ENCODE data around the gene ALG3. TPM values are rescaled to one million over a fixed set of nuclear protein-coding genes. Genes with fewer than 3 reads are reported as not detected.

ALG3 gene
- total and polyA plus RNA-seq, 9 of the 15 experiments (the other 6 are each of a cell fraction or from before 2014, with no cell fraction given): 37.5 to 107 (median 80.1) TPM

DNA sequence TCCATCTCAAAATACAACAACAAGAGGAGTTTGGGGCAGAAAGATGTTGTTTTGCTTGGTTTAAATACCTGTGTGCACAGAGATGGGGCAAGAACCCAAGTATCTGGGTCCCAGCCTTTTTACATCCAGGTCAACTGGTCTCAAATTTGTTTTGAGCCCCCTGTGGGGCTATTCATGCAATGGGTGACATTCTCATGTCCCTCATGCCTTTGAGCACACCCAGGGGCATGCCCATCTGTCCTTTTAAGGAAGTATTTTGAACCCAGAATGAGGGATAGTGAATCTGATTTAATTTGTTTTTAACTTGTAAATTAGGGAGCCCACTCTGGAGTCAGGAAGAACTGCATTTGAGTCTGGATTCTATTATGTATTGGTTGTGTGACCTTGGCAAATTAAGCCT lies 47.9 kb downstream of the ALG3 start:
- BruUV-seq (replicated peaks): no TSS peak
- Histone ChIP-seq H3K4me3 (no peak overlapping the region), H2AFZ (ENCODE audit: low read depth, low read length) (no peak overlapping the region), H3K9ac (ENCODE audit: insufficient read depth in 1 of 2, low read depth in 2 of 2, low read length in 2 of 2) (no peak overlapping the region), H3K79me2 (ENCODE audit: control insufficient read depth, insufficient read depth, low read length) (no peaks in the 10 kb centered on the region), H3K9me1 (ENCODE audit: control insufficient read depth, insufficient read depth, low read length) (peaks cover 2% of the 10 kb centered on the region), H3K27me3 (ENCODE audit: control insufficient read depth in 2 of 2, insufficient read depth in 2 of 2, low read length in 2 of 2) (peaks cover 19 to 28% of the 10 kb centered on the region in 2 experiments), H3K27ac (ENCODE audit: extremely low read depth, low read depth, low read length) (no peak overlapping the region), H3K4me2 (ENCODE audit: insufficient read depth, low read length) (no peak overlapping the region), H3K9me3 (replicated peaks; ENCODE audit: control insufficient read depth, insufficient read depth, low read depth, low read length) (no peaks in the 10 kb centered on the region), H4K20me1 (replicated peaks; ENCODE audit: control insufficient read depth, insufficient read depth, low read length) (no peaks in the 10 kb centered on the region), H3K36me3 (ENCODE audit: control insufficient read depth, insufficient read depth, low read length) (peaks cover 1% of the 10 kb centered on the region; the same call in 1 of the 3 replicates), H3K4me1 (replicated peaks in 1 of 2; ENCODE audit: control insufficient read depth in 2 of 2, insufficient read depth in 2 of 2, low read length in 2 of 2) (no peaks in the 10 kb centered on the region)
- FAIRE-seq (no peak), DNase-seq (ENCODE audit: extremely low read depth in 1 of 4, low spot score in 3 of 4) (peak in 1 of 4 experiments; percentile 37), ATAC-seq (no peak)
- intact Hi-C loops (cut with micrococcal nuclease) (no loop called here), in situ Hi-C loops (cut with MboI) (no loop called here)
- ChIA-PET CTCF (ENCODE audit: low intra/inter-chr PET ratio) (no interaction called here), POLR2A (interaction anchor here (0.7 kb wide), 1 partner anchor 64 kb away, joined by 3 read pairs; no protein-coding TSS in a partner anchor)
- TF ChIP-seq DACH1 (IDR thresholded peaks at IDR 0.05; ENCODE audit: partially characterized antibody) (no peak), ZNF717 (CRISPR knock-in tag; IDR thresholded peaks at IDR 0.05) (no peak), RCOR1 (IDR thresholded peaks at IDR 0.05; ENCODE audit: borderline replicate concordance in 1 of 2, low read depth in 2 of 2, low read length in 2 of 2) (no peak), SMAD1 (IDR thresholded peaks at IDR 0.05; ENCODE audit: low read depth, low read length, partially characterized antibody) (no peak), ERF (CRISPR knock-in tag; IDR thresholded peaks at IDR 0.05) (no peak), YBX1 (IDR thresholded peaks at IDR 0.05) (no peak), YY1 (IDR thresholded peaks at IDR 0.05; ENCODE audit: borderline replicate concordance in 1 of 3, control insufficient read depth in 1 of 3, extremely low read depth in 1 of 3, insufficient read depth in 3 of 3, insufficient read length in 1 of 3, insufficient replicate concordance in 2 of 3, low read depth in 1 of 3, low read length in 2 of 3) (no peak), HDAC1 (IDR thresholded peaks at IDR 0.05) (no peak), PTRF (tag; IDR thresholded peaks at IDR 0.05) (no peak), ZNF354B (CRISPR knock-in tag; IDR thresholded peaks at IDR 0.05) (no peak)
- TF ChIP-seq, protein P1, sequence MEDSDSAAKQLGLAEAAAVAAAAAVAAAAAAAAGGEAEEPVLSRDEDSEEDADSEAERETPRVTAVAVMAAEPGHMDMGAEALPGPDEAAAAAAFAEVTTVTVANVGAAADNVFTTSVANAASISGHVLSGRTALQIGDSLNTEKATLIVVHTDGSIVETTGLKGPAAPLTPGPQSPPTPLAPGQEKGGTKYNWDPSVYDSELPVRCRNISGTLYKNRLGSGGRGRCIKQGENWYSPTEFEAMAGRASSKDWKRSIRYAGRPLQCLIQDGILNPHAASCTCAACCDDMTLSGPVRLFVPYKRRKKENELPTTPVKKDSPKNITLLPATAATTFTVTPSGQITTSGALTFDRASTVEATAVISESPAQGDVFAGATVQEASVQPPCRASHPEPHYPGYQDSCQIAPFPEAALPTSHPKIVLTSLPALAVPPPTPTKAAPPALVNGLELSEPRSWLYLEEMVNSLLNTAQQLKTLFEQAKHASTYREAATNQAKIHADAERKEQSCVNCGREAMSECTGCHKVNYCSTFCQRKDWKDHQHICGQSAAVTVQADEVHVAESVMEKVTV (CRISPR knock-in tag; IDR thresholded peaks at IDR 0.05): no peak
- TF ChIP-seq, protein P2, sequence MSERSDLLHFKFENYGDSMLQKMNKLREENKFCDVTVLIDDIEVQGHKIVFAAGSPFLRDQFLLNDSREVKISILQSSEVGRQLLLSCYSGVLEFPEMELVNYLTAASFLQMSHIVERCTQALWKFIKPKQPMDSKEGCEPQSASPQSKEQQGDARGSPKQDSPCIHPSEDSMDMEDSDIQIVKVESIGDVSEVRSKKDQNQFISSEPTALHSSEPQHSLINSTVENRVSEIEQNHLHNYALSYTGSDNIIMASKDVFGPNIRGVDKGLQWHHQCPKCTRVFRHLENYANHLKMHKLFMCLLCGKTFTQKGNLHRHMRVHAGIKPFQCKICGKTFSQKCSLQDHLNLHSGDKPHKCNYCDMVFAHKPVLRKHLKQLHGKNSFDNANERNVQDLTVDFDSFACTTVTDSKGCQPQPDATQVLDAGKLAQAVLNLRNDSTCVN (CRISPR knock-in tag; IDR thresholded peaks at IDR 0.05): no peak
- TF ChIP-seq, protein P3, sequence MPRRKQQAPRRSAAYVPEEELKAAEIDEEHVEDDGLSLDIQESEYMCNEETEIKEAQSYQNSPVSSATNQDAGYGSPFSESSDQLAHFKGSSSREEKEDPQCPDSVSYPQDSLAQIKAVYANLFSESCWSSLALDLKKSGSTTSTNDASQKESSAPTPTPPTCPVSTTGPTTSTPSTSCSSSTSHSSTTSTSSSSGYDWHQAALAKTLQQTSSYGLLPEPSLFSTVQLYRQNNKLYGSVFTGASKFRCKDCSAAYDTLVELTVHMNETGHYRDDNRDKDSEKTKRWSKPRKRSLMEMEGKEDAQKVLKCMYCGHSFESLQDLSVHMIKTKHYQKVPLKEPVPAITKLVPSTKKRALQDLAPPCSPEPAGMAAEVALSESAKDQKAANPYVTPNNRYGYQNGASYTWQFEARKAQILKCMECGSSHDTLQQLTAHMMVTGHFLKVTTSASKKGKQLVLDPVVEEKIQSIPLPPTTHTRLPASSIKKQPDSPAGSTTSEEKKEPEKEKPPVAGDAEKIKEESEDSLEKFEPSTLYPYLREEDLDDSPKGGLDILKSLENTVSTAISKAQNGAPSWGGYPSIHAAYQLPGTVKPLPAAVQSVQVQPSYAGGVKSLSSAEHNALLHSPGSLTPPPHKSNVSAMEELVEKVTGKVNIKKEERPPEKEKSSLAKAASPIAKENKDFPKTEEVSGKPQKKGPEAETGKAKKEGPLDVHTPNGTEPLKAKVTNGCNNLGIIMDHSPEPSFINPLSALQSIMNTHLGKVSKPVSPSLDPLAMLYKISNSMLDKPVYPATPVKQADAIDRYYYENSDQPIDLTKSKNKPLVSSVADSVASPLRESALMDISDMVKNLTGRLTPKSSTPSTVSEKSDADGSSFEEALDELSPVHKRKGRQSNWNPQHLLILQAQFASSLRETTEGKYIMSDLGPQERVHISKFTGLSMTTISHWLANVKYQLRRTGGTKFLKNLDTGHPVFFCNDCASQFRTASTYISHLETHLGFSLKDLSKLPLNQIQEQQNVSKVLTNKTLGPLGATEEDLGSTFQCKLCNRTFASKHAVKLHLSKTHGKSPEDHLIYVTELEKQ (CRISPR knock-in tag; IDR thresholded peaks at IDR 0.05): no peak
- TF ChIP-seq, protein P4, sequence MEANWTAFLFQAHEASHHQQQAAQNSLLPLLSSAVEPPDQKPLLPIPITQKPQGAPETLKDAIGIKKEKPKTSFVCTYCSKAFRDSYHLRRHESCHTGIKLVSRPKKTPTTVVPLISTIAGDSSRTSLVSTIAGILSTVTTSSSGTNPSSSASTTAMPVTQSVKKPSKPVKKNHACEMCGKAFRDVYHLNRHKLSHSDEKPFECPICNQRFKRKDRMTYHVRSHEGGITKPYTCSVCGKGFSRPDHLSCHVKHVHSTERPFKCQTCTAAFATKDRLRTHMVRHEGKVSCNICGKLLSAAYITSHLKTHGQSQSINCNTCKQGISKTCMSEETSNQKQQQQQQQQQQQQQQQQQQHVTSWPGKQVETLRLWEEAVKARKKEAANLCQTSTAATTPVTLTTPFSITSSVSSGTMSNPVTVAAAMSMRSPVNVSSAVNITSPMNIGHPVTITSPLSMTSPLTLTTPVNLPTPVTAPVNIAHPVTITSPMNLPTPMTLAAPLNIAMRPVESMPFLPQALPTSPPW (CRISPR knock-in tag; IDR thresholded peaks at IDR 0.05): no peak

All from K562 (cell line).